Dendritic cell treated with granulocyte-macrophage colony-stimulating factor and Interleukin-4, amounts not matched to agents 40 ng/mL and 50 ng/mL, for 4 days (primary cell): ENCODE data around the gene MRPL27.

Experiments
- H3K27ac Mint-ChIP-seq: one replicate; pipeline ENCODE4 v1.8.0; 2022; ENCODE audit warnings: mild to moderate bottlenecking, mixed read lengths
- H3K27me3 Mint-ChIP-seq: one replicate; pipeline ENCODE4 v1.8.0; 2022; ENCODE audit warnings: mild to moderate bottlenecking, mixed read lengths
- H3K36me3 Mint-ChIP-seq: one replicate; pipeline ENCODE4 v1.8.0; 2022; ENCODE audit warnings: low read depth, mixed read lengths
- H3K4me1 Mint-ChIP-seq: one replicate; pipeline ENCODE4 v1.8.0; 2022; ENCODE audit warnings: low read depth, mixed read lengths
- H3K4me3 Mint-ChIP-seq: one replicate; pipeline ENCODE4 v1.8.0; 2022; ENCODE audit warnings: mild to moderate bottlenecking, moderate library complexity, mixed read lengths
- H3K9me3 Mint-ChIP-seq: one replicate; pipeline ENCODE4 v1.8.0; 2022; ENCODE audit warnings: mixed read lengths
- intact Hi-C: fragments of 100-400 bp; cut with micrococcal nuclease; formaldehyde crosslinking; loops from one replicate; pipeline ENCODE4 v1.15.0; 2022

Gene MRPL27

DNA sequence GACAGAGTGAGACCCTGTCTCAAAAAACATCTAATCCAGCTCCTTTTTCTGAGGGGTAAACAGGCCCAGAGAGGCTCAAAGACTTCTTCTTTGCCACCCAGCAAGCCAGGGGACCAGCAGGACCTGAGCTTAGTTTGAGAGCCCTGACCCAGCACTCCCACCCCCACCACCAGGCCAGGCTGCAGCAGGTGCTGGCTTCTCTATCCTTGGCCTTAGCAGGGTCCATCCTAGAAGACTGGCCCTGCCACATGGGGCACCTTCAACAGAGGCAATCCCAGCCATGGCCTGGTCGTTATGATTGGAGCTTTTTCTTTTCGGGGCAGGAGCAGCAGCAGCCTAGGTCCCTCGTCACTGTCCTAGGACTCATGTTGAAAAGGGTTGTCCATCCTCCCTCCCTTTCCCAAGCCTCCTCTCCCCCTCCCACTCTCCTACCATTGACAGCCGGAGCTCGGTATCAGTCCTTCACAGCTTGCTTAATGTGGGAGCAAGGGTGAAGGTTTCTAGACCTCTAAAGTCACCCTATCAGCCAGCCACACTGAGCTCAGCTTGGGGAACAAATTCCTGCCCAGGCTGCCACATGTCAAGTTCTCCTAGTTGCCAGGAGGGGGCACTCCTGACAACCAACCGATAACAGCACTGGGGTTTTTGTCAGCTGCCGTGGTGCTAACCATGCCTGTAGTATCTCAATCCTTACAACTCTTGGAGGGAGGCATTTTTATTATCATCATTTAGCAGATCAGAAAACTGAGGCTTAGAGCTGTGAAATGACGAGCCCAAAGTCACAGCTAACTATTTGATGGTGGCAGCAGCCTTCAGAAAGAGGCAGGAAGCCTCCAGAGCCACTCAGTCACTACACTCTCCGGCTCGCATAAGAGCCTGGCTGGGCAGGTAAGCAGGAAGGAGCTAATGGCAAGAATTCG is 11.2 kb downstream of the MRPL27 start:
- Mint-ChIP-seq H3K9me3 (no peaks in the 10 kb centered on the region), H3K4me1 (peaks cover 9% of the 10 kb centered on the region), H3K27ac (no peak overlapping the region), H3K4me3 (no peak overlapping the region), H3K36me3 (peaks cover 66% of the 10 kb centered on the region), H3K27me3 (no peaks in the 10 kb centered on the region)
- intact Hi-C loops: loop anchor here (5.0 kb wide), 1 partner anchor 115 kb away; the partner anchor contains the start of gene RSAD1

DNA sequence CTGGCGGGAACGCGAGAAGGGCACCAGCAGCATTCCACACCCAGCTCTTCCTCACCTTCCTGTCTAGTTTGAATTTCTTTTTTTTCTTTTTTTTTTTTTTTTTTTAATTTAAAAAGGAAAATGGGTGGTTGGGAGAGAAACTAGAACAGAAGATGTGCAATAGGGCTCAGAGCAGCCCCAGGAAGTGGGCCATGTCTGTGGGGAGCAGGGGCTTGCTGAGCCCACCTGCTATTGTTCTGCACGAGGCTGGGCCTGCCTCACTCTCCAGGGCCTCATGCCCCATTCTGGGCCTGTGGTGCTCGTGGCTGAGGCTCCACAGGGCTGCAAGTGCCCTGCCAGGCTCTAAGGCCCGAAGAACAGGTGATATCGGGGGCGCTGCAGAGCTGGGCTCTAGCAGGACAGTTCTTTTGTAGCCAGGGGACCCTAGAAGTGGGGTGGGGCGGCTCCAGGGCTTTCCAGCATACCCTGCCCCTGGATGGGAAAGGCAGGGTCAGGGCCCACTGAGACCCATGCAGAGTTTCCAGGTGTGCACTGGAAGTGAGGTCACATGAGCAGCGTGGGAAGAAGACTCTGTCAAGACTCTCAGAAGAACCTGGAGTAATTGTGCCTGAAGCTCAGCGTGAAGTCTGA is 12.4 kb downstream of the MRPL27 start:
- H3K27ac Mint-ChIP-seq: no peak overlapping the region
- peaks cover 9% of the 10 kb centered on the region for H3K4me1 Mint-ChIP-seq
- peaks cover 66% of the 10 kb centered on the region for H3K36me3 Mint-ChIP-seq
- no peaks in the 10 kb centered on the region for H3K27me3 Mint-ChIP-seq
- no peaks in the 10 kb centered on the region for H3K9me3 Mint-ChIP-seq
- H3K4me3 Mint-ChIP-seq: no peak overlapping the region
- intact Hi-C loops: loop anchor here (5.0 kb wide), 1 partner anchor 117 kb away; the partner anchor contains the start of gene RSAD1

DNA sequence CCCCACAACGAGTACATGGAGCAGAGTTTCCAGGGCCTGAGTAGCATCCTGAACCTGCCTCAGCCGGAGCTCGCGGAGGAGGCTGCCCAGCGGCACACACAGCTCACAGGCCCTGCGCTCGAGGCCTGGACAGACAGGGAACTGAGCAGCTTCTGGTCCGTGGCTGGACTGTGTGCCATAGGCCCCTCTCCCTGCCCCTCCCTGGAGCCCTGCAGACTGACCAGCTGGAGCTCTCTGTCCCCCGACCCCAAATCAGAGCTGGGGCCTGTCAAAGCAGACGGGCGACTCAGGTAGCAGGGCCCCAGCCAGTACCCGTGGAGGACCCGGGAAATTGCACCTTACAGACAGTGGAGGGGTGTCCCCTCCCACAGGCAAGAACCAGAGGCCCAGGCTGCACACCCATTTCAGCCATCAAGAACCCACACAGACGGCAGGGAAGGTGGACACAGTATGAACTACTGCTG is 13.0 kb downstream of the MRPL27 start:
- Mint-ChIP-seq H3K36me3 (peaks cover 66% of the 10 kb centered on the region), H3K4me1 (peaks cover 9% of the 10 kb centered on the region), H3K9me3 (no peaks in the 10 kb centered on the region), H3K4me3 (no peak overlapping the region), H3K27ac (no peak overlapping the region), H3K27me3 (no peaks in the 10 kb centered on the region)
- intact Hi-C loops: loop anchor here (5.0 kb wide), 1 partner anchor 117 kb away; the partner anchor contains the start of gene RSAD1

DNA sequence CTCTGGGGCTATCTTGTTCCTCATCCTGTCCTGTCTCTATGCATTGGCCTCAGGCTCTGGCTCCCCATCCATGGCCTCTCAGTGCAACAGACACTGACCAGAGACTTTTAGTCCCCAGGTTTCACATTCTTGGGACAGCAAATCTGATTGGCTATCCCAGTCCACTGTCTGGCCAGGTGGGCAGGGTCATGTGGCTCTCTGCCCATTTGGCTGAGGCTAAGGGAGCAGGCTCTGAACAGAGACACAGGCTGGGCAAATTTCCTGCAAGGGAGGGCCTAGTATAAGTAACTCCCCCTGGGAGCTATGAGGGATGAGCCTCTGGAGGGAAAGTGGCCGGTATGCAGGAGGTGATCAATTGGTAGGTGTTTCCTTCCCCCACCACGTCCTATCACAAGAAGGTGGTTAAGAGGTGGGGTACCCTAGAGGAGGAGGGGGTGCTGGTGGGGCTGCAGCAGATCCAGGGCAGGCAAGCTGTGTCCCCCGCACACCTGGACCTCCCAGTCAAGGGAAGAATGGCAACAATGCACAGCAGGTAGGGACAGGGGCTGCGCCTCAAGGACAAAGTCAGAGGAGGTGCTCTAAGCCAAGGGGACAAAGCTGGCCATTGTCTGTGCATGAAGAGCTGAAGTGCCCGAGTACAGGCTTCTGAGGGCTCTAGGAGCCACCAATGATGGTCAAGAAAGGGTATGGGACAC is 13.8 kb downstream of the MRPL27 start:
- no peaks in the 10 kb centered on the region for H3K27me3 Mint-ChIP-seq
- intact Hi-C loops: no loop called here
- H3K27ac Mint-ChIP-seq: no peak overlapping the region
- peaks cover 9% of the 10 kb centered on the region for H3K4me1 Mint-ChIP-seq
- no peak overlapping the region for H3K4me3 Mint-ChIP-seq
- no peaks in the 10 kb centered on the region for H3K9me3 Mint-ChIP-seq
- peaks cover 66% of the 10 kb centered on the region for H3K36me3 Mint-ChIP-seq

DNA sequence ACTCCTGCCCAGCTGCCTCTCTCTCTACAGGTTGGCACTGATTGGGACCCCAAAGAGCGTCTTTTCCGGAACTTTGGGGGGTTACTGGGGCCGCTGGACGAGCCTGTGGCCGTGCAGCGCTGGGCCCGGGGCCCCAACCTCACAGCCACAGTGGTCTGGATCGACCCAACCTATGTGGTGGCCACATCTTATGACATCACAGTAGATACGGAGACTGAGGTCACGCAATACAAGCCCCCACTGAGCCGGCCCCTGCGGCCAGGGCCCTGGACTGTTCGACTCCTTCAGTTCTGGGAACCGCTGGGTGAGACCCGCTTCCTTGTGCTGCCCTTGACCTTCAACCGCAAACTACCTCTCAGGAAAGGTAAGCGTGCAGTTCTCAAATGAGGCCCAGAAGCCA is 14.8 kb downstream of the MRPL27 start:
- intact Hi-C loops: no loop called here
- no peak overlapping the region for H3K27ac Mint-ChIP-seq
- no peaks in the 10 kb centered on the region for H3K27me3 Mint-ChIP-seq
- H3K9me3 Mint-ChIP-seq: no peaks in the 10 kb centered on the region
- H3K36me3 Mint-ChIP-seq: peaks cover 75% of the 10 kb centered on the region
- H3K4me1 Mint-ChIP-seq: peaks cover 9% of the 10 kb centered on the region
- no peak overlapping the region for H3K4me3 Mint-ChIP-seq

DNA sequence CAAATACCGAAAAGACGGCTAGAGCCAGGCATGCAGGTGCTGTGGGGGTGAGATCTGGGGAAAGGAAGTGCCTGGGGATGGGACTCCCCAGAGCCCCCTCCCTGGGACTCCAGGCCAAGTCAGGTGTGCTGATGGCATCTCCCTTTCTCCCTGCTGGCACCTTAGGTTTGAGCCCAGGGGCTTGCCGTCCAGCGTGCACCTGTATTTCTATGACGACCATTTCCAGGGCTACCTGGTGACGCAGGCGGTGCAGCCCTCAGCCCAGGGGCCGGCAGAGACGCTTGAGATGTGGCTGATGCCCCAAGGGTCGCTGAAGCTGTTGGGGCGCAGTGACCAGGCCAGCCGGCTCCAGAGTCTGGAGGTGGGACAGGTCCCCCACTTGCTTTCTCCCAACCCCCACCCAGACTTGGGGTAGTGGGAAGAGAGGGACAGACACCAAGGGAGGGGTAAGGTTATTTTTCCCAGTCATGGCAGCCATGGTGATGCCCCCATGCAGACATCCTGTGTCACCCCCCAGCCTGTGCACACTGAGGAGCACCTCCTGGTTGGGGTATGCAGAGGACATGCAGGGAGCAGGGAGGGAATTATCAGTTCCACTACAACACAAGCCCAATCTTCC is 16.0 kb downstream of the MRPL27 start:
- Mint-ChIP-seq H3K4me3 (no peak overlapping the region), H3K4me1 (peaks cover 4% of the 10 kb centered on the region), H3K36me3 (peaks cover 87% of the 10 kb centered on the region), H3K27ac (no peak overlapping the region), H3K27me3 (no peaks in the 10 kb centered on the region), H3K9me3 (no peaks in the 10 kb centered on the region)
- intact Hi-C loops: no loop called here

DNA sequence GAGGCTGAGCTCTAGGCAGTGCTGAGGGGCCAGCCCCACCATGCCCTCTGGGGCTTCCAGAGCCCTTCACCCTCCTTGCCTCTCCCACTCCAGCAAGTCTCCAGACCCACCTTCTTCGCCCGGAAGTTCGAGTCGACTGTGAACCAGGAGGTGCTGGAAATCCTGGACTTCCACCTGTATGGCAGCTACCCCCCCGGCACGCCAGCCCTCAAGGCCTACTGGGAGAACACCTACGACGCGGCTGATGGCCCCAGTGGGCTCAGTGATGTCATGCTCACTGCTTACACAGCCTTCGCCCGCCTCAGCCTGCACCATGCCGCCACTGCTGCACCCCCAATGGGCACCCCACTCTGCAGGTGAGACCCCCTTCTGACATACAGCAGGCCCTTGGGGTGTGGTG is 16.6 kb downstream of the MRPL27 start:
- Mint-ChIP-seq H3K36me3 (peaks cover 92% of the 10 kb centered on the region), H3K27me3 (no peaks in the 10 kb centered on the region), H3K4me3 (no peak overlapping the region), H3K4me1 (no peaks in the 10 kb centered on the region), H3K9me3 (no peaks in the 10 kb centered on the region), H3K27ac (no peak overlapping the region)
- intact Hi-C loops: no loop called here

DNA sequence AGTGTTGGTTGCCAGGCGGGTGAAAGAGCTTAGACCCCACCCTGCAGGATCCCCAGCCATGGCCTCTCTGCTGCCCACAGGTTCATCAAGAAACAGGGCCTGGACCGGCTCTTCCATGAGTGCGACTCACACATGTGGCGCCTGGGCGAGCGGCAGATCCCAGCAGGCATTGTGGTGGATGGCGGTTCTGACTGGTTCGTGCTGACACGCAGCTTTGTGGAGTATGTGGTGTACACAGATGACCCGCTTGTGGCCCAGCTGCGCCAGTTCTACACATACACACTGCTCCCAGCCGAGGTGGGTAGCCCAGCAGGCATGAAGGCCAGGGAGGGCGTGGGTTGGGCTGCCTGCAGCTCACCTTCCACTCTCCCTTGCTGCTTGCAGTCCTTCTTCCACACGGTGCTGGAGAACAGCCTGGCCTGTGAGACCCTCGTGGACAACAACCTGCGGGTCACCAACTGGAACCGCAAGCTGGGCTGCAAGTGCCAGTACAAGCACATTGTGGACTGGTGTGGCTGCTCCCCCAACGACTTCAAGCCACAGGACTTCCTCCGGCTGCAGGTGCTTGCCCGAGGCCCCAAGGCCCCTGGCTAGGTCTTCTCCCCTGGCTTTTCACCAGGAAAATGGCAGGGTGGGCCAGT is 17.2 kb downstream of the MRPL27 start:
- Mint-ChIP-seq H3K4me1 (no peaks in the 10 kb centered on the region), H3K27ac (no peak overlapping the region), H3K4me3 (no peak overlapping the region), H3K27me3 (no peaks in the 10 kb centered on the region), H3K9me3 (no peaks in the 10 kb centered on the region), H3K36me3 (peaks cover 91% of the 10 kb centered on the region)
- intact Hi-C loops: no loop called here

DNA sequence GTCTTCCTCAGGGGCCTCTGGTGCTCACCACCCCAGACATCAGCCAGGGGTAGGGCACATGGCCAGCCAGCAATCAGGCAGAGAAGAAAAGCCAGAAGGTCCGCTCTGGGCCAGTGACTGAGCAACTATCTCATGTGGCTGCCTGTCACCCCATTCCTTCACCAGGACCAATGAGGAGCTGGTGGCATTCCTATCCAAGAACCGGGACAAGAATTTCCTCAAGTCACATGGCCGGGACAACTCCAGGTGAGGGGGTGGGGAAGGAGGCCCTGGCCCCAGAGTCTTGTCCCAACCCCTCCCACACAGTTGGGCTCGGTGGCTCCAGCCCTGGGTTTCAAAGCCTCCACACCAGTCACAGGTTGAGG is 17.7 kb downstream of the MRPL27 start:
- intact Hi-C loops: no loop called here
- H3K4me1 Mint-ChIP-seq: no peaks in the 10 kb centered on the region
- H3K36me3 Mint-ChIP-seq: peaks cover 86% of the 10 kb centered on the region
- no peak overlapping the region for H3K4me3 Mint-ChIP-seq
- H3K9me3 Mint-ChIP-seq: no peaks in the 10 kb centered on the region
- no peak overlapping the region for H3K27ac Mint-ChIP-seq
- H3K27me3 Mint-ChIP-seq: no peaks in the 10 kb centered on the region

DNA sequence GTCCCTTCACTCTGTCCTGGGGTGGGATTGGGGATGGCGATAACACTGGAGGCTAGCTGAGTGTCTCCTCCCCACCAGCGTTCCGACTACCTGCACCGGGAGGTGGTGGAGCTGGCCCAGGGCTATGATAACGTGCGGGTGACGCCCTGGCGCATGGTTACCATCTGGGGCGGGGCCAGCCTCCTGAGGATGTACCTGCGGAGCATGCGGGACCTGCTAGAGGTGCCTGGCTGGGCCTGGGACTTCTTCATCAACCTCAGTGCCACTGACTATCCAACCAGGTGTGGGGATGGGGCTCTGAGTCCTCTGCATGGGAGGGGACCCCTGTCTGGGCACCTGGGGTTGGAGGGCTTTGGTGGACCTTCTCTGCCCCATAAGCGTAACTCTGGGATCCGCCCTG is 18.2 kb downstream of the MRPL27 start:
- H3K4me3 Mint-ChIP-seq: no peak overlapping the region
- peaks cover 81% of the 10 kb centered on the region for H3K36me3 Mint-ChIP-seq
- H3K4me1 Mint-ChIP-seq: no peaks in the 10 kb centered on the region
- no peak overlapping the region for H3K27ac Mint-ChIP-seq
- intact Hi-C loops: no loop called here
- no peaks in the 10 kb centered on the region for H3K9me3 Mint-ChIP-seq
- H3K27me3 Mint-ChIP-seq: no peaks in the 10 kb centered on the region

DNA sequence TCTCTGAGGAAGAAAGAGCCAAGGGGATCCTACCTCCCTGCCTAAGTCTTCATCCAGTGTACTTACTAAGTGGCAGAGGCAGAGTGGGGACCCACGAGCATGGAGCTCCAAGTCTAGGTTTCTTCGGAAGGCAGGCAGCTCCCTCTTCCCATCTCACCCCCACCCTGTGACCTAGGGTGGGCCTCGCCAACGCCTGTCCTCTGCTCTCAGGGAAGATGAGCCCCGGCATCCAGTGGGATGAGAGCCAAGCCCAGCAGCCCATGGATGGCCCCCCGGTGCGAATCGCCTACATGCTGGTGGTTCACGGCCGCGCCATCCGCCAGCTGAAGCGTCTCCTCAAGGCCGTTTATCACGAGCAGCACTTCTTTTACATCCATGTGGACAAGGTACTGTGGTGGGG is 18.8 kb downstream of the MRPL27 start:
- Mint-ChIP-seq H3K36me3 (peaks cover 77% of the 10 kb centered on the region), H3K4me3 (no peak overlapping the region), H3K9me3 (no peaks in the 10 kb centered on the region), H3K27ac (no peak overlapping the region), H3K27me3 (no peaks in the 10 kb centered on the region), H3K4me1 (no peaks in the 10 kb centered on the region)
- intact Hi-C loops: no loop called here

DNA sequence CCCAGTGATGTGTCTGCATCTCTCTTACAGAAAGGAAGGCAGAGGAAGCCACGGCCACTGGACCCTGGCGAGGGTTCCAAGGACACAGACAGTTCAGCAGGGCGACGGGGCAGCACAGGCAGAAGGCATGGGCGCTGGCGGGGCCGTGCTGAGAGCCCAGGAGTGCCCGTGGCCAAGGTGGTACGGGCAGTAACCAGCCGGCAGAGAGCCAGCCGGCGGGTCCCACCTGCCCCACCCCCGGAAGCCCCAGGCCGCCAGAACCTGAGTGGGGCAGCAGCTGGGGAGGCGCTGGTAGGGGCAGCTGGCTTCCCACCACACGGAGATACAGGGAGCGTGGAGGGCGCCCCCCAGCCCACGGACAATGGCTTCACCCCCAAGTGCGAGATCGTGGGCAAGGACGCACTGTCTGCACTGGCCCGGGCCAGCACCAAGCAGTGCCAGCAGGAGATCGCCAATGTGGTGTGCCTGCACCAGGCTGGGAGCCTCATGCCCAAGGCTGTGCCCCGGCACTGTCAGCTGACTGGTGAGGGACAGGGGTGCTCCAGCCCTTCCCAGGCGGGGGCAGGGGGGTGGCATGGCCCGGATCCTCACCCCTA is 19.3 kb downstream of the MRPL27 start:
- H3K4me3 Mint-ChIP-seq: no peak overlapping the region
- H3K9me3 Mint-ChIP-seq: no peaks in the 10 kb centered on the region
- peaks cover 72% of the 10 kb centered on the region for H3K36me3 Mint-ChIP-seq
- H3K27ac Mint-ChIP-seq: no peak overlapping the region
- intact Hi-C loops: no loop called here
- no peaks in the 10 kb centered on the region for H3K27me3 Mint-ChIP-seq
- no peaks in the 10 kb centered on the region for H3K4me1 Mint-ChIP-seq
